IPS-18c (cell line): Measurements from ENCODE around the gene PTGDS.
A peak's percentile ranks its signal among the peaks of the same experiment; 100 is the strongest.

Source experiments
- H3K4me3 ChIP-seq: 2 replicates; pipeline ENCODE4 v1.7.0; 2013; ENCODE audit warnings: low read depth, mild to moderate bottlenecking, low read length, moderate library complexity; ENCODE audit not compliant: insufficient read depth
- H3K9me3 ChIP-seq: one replicate; pipeline ENCODE4 v1.6.1; 2013; ENCODE audit warnings: mild to moderate bottlenecking, low read length, moderate library complexity; ENCODE audit not compliant: control insufficient read depth, insufficient read depth

The PTGDS gene

GRCh38 chr9:136977223-136977622, at the start of gene PTGDS:
PTGDS (plus strand) TSS chr9:136977504; CDS start chr9:136977579, 75 bp downstream.
- Histone ChIP-seq H3K4me3 (peak within 1 kb of the TSS; percentile 61), H3K9me3 (peaks cover 2% of the 10 kb centered on the region)

- Histone ChIP-seq H3K9me3 (no peaks in the 10 kb centered on the region), H3K4me3 (no peak overlapping the region)
These were observed 48.7 kb upstream of the PTGDS start for GRCh38 chr9:136928591-136928990.

GRCh38 chr9:136930014-136930413, 47.3 kb upstream of the PTGDS start:
- H3K4me3 ChIP-seq, result no peak overlapping the region
- no peaks in the 10 kb centered on the region for H3K9me3 ChIP-seq

GRCh38 chr9:136931611-136932130, 45.6 kb upstream of the PTGDS start:
- Histone ChIP-seq H3K4me3 (no peak overlapping the region), H3K9me3 (no peaks in the 10 kb centered on the region)

- H3K9me3 ChIP-seq, result no peaks in the 10 kb centered on the region
- no peak overlapping the region; the same call in 1 of the 2 replicates for H3K4me3 ChIP-seq
These were observed 43.0 kb upstream of the PTGDS start for GRCh38 chr9:136934277-136934676.

- Histone ChIP-seq H3K4me3 (no peak overlapping the region), H3K9me3 (no peaks in the 10 kb centered on the region)
These were observed 41.7 kb upstream of the PTGDS start for GRCh38 chr9:136935651-136936050.

GRCh38 chr9:136936645-136937170, 40.6 kb upstream of the PTGDS start:
- no peak overlapping the region for H3K4me3 ChIP-seq

GRCh38 chr9:136937186-136938001, 39.9 kb upstream of the PTGDS start:
- H3K4me3 ChIP-seq, result no peak overlapping the region
- H3K9me3 ChIP-seq, result no peaks in the 10 kb centered on the region

More at GRCh38 chr9:136936645-136937170, 40.6 kb upstream of the PTGDS start:
- H3K9me3 ChIP-seq, result no peaks in the 10 kb centered on the region

GRCh38 chr9:136939431-136939995, 37.8 kb upstream of the PTGDS start:
- Histone ChIP-seq H3K4me3 (no peak overlapping the region), H3K9me3 (no peaks in the 10 kb centered on the region)

GRCh38 chr9:136939996-136940525, 37.2 kb upstream of the PTGDS start:
- Histone ChIP-seq H3K4me3 (no peak overlapping the region), H3K9me3 (peaks cover 2% of the 10 kb centered on the region)

GRCh38 chr9:136940526-136941230, 36.6 kb upstream of the PTGDS start:
- peaks cover 2% of the 10 kb centered on the region for H3K9me3 ChIP-seq
- no peak overlapping the region for H3K4me3 ChIP-seq

- Histone ChIP-seq H3K4me3 (no peak overlapping the region), H3K9me3 (peaks cover 2% of the 10 kb centered on the region)
These were observed 35.8 kb upstream of the PTGDS start for GRCh38 chr9:136941231-136942111.

- Histone ChIP-seq H3K4me3 (no peak overlapping the region), H3K9me3 (peaks cover 2% of the 10 kb centered on the region)
These were observed 35.0 kb upstream of the PTGDS start for GRCh38 chr9:136942112-136942880.

- H3K9me3 ChIP-seq, result peaks cover 2% of the 10 kb centered on the region
- no peak overlapping the region for H3K4me3 ChIP-seq
These were observed 34.4 kb upstream of the PTGDS start for GRCh38 chr9:136942881-136943230.

- Histone ChIP-seq H3K9me3 (peaks cover 2% of the 10 kb centered on the region), H3K4me3 (peak overlapping the region; percentile 80)
These were observed 33.8 kb upstream of the PTGDS start for GRCh38 chr9:136943291-136944211.
